Brain microvascular endothelial cell (primary cell): Measurements from ENCODE around the gene KCNA10.

ENCODE experiments used
- DNase-seq: peaks from one replicate; pipeline ENCODE4 v3.0.0-alpha.2; 2020
- H3K27ac ChIP-seq: fragments of 250-450 bp; sonication (Bioruptor Pico); 2 replicates; pipeline ENCODE4 v1.5.1; 2020; ENCODE audit warnings: mild to moderate bottlenecking, moderate library complexity
- H3K27me3 ChIP-seq: fragments of 250-450 bp; sonication (Bioruptor Pico); replicated peaks from 2 replicates; pipeline ENCODE4 v1.5.1; 2020; ENCODE audit warnings: mild to moderate bottlenecking
- H3K36me3 ChIP-seq: fragments of 250-450 bp; sonication (Bioruptor Pico); replicated peaks from 2 replicates; pipeline ENCODE4 v1.5.1; 2020; ENCODE audit warnings: mild to moderate bottlenecking
- H3K4me3 ChIP-seq: 2 replicates; pipeline ENCODE4 v1.5.1; 2011; ENCODE audit warnings: low read depth, mild to moderate bottlenecking, control low read depth, low read length, moderate library complexity
- in situ Hi-C: cut with HindIII; loops from 2 replicates; pipeline ENCODE4 v1.10.0; 2017; ENCODE audit warnings: low sequenced_read_pairs, low pct_ligation_motif_present
- TF ChIP-seq, protein P1 (sequence below): IDR thresholded peaks from 2 replicates; pipeline ENCODE4 v1.5.1; 2011; ENCODE audit warnings: low read depth, mild to moderate bottlenecking, moderate library complexity, low read length, control low read depth, inconsistent platforms; ENCODE audit errors: missing control alignments

Gene KCNA10

DNA sequence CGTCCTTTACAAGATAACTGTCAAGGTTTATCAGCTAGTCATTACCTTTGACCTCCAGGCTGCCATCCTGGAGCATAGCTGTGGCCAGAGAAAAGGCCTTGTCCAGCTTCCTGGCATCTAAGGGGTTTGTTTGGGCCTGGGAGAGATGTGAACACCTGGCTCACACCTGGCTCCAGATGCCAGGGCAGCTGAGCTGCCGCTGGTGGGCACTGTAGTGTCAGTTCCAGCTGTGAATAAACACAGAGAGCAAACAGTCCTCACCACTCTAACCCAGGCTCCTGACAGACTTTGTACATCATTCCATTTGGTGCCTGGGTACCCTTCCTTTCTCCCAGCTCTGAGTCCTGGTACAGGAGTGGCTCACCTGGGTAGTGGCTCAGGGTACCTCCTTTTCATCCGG is 14.3 kb upstream of the KCNA10 start:
- in situ Hi-C loops: no loop called here

DNA sequence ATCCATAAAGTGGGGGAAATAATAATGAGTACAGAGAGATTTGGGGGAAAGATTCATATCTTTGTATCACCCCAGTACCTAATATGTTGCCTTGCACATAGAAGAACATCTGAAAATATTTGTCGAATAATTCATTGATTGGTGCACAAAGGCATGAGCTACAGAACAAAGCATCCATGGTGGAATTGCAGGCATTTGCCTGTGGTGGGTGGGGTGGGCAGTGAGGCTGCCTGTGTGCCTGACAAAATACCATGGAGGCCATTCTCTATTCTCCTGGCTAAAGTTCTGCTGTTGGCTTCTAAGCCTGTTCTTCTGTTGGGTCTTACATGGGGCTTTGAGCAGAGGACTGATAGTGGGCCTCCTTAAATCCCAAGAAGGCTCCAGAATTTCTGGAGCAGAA is 10.0 kb upstream of the KCNA10 start:
- Histone ChIP-seq H3K27ac (no peak overlapping the region), H3K36me3 (no peaks in the 10 kb centered on the region), H3K4me3 (no peak overlapping the region), H3K27me3 (peaks cover 3% of the 10 kb centered on the region)
- in situ Hi-C loops: no loop called here
- no peak for DNase-seq
- TF ChIP-seq, protein P1, sequence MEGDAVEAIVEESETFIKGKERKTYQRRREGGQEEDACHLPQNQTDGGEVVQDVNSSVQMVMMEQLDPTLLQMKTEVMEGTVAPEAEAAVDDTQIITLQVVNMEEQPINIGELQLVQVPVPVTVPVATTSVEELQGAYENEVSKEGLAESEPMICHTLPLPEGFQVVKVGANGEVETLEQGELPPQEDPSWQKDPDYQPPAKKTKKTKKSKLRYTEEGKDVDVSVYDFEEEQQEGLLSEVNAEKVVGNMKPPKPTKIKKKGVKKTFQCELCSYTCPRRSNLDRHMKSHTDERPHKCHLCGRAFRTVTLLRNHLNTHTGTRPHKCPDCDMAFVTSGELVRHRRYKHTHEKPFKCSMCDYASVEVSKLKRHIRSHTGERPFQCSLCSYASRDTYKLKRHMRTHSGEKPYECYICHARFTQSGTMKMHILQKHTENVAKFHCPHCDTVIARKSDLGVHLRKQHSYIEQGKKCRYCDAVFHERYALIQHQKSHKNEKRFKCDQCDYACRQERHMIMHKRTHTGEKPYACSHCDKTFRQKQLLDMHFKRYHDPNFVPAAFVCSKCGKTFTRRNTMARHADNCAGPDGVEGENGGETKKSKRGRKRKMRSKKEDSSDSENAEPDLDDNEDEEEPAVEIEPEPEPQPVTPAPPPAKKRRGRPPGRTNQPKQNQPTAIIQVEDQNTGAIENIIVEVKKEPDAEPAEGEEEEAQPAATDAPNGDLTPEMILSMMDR: no peak

More for the DNA sequence above, 14.3 kb upstream of the KCNA10 start:
- H3K36me3 ChIP-seq: no peaks in the 10 kb centered on the region
- no peak overlapping the region for H3K4me3 ChIP-seq
- no peak overlapping the region for H3K27ac ChIP-seq
- no peaks in the 10 kb centered on the region for H3K27me3 ChIP-seq
- DNase-seq: no peak
- TF ChIP-seq, protein P1: no peak

DNA sequence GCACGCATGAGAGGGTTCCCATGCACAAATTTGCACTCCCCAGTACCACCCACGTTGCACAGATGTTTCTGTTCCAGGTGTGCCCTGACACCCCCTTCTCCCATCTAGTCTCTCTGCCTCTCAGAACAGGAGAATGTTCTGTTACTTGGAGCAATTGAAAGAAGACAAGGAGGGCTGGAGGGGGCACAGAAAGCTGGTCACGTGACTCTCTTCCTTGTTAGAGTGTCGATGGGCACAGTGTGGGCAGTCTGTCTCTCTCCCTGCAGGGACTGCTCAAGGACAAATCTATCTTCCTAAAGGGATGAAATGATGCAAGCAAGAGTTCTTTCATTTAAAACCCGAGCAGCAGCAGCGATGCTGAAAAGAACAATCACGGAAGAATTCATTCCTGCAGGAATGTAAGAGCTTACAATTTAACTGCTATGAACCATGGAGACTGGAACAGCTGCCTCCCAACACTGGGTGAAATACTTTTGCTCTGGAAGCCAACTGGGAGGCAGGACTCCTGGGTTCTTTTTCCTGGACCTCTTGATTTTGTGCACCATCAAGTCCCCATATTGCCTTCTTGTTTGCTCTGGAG is 7.3 kb upstream of the KCNA10 start:
- Histone ChIP-seq H3K4me3 (no peak overlapping the region), H3K27me3 (peaks cover 6% of the 10 kb centered on the region), H3K36me3 (no peaks in the 10 kb centered on the region), H3K27ac (no peak overlapping the region)
- in situ Hi-C loops: no loop called here
- no peak for DNase-seq
- TF ChIP-seq, protein P1: no peak

DNA sequence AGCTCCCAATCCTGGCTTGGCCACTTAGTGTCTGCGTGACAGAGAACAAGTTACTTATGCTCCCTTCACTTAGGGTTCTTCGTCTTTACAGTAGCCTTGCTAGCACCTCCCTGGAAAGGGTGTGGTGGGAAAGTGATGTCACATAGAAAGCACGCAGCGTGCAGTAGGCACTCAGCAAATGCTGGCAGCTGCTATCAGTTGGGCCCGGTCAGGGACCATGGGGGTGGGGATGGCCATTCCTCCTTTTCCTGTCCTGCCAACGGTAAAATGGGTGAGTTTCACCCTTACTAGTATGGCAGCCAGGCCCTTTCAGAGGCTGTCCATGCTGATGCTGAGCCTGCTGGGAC is 6.2 kb upstream of the KCNA10 start:
- no peak overlapping the region for H3K4me3 ChIP-seq
- no peak for DNase-seq
- H3K27ac ChIP-seq: no peak overlapping the region
- in situ Hi-C loops: no loop called here
- TF ChIP-seq, protein P1: no peak
- H3K27me3 ChIP-seq: peaks cover 6% of the 10 kb centered on the region
- no peaks in the 10 kb centered on the region for H3K36me3 ChIP-seq

DNA sequence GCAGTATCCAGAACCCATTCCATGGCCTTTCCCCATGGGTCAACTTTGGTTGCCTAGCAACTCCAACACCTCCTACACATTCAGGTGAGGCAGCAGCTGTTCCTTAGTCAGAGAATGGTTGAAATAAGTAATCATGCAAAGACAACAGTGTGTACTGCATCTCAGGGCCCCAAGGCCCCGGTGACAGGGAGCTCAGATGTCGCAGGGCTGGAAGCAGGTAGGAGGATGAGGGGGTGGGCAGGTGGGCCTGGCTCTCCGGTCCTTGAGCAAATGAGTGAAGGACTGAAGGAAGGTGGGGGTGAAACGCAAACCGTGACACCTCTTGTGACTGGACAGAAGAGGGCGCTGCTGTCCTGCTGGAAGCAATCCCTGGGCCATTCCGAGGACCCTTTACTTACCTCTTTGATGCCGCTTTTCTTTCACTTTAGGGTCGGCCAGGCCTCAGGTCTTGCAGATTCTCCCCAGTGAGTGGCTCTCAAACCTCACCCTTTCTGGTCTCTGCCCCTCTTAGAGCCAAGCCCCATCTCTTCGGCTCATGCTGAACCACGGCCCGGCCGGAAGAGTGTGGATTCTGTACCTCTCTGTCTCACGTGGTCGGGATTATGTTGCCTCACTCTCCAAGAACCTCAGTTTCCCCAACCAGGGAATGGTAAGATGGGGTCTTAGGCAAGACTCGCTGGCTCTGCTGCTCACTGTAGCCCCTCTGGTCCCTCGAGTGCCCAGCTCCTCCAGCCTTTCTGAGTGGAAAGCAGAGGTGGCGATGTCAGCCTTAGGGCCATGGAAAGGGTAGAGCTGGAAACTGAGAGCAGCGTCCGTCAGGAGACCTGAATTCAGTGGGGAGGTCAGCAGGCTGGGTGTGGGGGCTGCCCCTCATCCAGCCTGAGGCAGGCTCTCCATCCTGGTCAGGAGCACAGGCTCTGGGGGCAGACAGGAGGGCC is 5.6 kb upstream of the KCNA10 start:
- Histone ChIP-seq H3K27me3 (peaks cover 6% of the 10 kb centered on the region), H3K36me3 (no peaks in the 10 kb centered on the region), H3K4me3 (no peak overlapping the region), H3K27ac (no peak overlapping the region)
- DNase-seq: peak; percentile 17
- TF ChIP-seq, protein P1: peak; percentile 79
- in situ Hi-C loops: no loop called here
